ENCODE measurements around the gene SMNDC1.
"Not testable (repeated sequence)": the region's sequence is repeated elsewhere in the genome, so short reads cannot be mapped to it uniquely, and the experiment has no call there.

SMNDC1 gene

GRCh38 chr10:110304780-110305421 is at the start of gene SMNDC1:
Gene SMNDC1, minus strand, starts transcription at chr10:110304920. Its CDS starts 1,333 bp downstream, at chr10:110303587.
- DNase-seq, result peak; percentile 55 to 99 (median 94)

GRCh38 chr10:110354322-110354766 is 49.6 kb upstream of the SMNDC1 start:
- DNase-seq, result peak in 47 of 56 donors; percentile 5 to 80 (median 42)

- DNase-seq, result peak in 14 of 56 donors; percentile 5 to 49 (median 18)
These were observed 48.8 kb upstream of the SMNDC1 start for GRCh38 chr10:110353244-110354119.

GRCh38 chr10:110352930-110353243 is 48.2 kb upstream of the SMNDC1 start:
- DNase-seq, result no peak

GRCh38 chr10:110350812-110351211 is 46.1 kb upstream of the SMNDC1 start:
- DNase-seq, result no peak

GRCh38 chr10:110349831-110350230 is 45.1 kb upstream of the SMNDC1 start:
- DNase-seq, result no peak

GRCh38 chr10:110349386-110349785 is 44.7 kb upstream of the SMNDC1 start:
- no peak for DNase-seq

- no peak for DNase-seq
These were observed 43.6 kb upstream of the SMNDC1 start for GRCh38 chr10:110348336-110348735.

GRCh38 chr10:110346914-110347313 is 42.2 kb upstream of the SMNDC1 start:
- DNase-seq, result no peak

- no peak for DNase-seq
These were observed 40.6 kb upstream of the SMNDC1 start for GRCh38 chr10:110345286-110345685.

- DNase-seq, result no peak
These were observed 39.9 kb upstream of the SMNDC1 start for GRCh38 chr10:110344622-110345021.

GRCh38 chr10:110343947-110344346 is 39.2 kb upstream of the SMNDC1 start:
- DNase-seq, result no peak

GRCh38 chr10:110340816-110341215 is 36.1 kb upstream of the SMNDC1 start:
- no peak for DNase-seq

GRCh38 chr10:110340122-110340521 is 35.4 kb upstream of the SMNDC1 start:
- DNase-seq, result no peak

GRCh38 chr10:110337906-110338305 is 33.2 kb upstream of the SMNDC1 start:
- no peak for DNase-seq

- DNase-seq, result no peak
These were observed 32.7 kb upstream of the SMNDC1 start for GRCh38 chr10:110337401-110337800.

GRCh38 chr10:110336111-110336721 is 31.5 kb upstream of the SMNDC1 start:
- DNase-seq, result peak in 1 of 56 donors; percentile 19

- DNase-seq, result no peak
These were observed 30.8 kb upstream of the SMNDC1 start for GRCh38 chr10:110335314-110336064.

- no peak for DNase-seq
These were observed 29.4 kb upstream of the SMNDC1 start for GRCh38 chr10:110334061-110334656.

- not testable (repeated sequence) for DNase-seq
These were observed 26.6 kb upstream of the SMNDC1 start for GRCh38 chr10:110331226-110331795.

- DNase-seq, result no peak
These were observed 26.0 kb upstream of the SMNDC1 start for GRCh38 chr10:110330675-110331074.

Measured in amygdala (tissue), 56 donors.